ENCODE results near the gene SORT1. TPM values are rescaled to one million over a fixed set of nuclear protein-coding genes. Genes with fewer than 3 reads are reported as not detected.

Gene SORT1
- total and polyA plus RNA-seq, 2 of the 4 experiments (the other 2 are of a cell fraction) = 15.8 to 16.7 TPM

DNA sequence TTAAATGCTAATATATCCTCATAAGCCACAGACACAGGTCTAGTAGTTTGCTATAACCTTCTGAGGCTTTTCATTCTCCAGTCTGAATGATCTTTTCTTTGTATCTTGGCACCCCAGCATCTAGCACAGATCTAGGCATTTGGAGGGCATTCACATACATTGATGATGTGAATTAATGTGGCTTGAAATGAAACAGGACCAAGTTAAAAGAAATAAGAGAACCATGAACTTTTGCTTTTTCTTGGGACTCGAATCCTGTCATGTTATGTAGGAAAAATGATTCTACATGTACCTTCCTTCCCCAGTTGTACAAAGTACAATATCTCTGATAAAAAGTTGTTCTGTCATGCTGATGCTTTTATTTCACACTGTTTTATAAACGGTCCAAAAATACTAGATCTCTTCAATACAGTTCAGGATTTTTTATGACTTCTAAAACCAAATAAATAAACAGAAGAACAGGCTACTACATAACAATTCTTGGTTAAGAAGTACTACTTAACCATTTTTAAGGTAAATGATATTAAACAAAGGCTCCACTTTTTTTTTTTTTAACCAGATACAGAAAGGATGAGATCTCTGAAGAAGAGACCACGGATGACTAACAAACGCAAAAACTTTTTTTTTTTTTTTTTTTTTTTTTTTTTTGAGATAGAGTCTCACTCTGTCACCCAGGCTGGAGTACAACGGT lies 3.0 kb downstream of the SORT1 start:
- Histone ChIP-seq H3K9ac (ENCODE audit: low read depth, low read length) (peak overlapping the region; percentile 31; the same call in 1 of the 2 replicates), H3K4me3 (ENCODE audit: insufficient read depth, low read depth, low read length) (no peak overlapping the region), H3K23ac (ENCODE audit: low read depth, low read length) (peak overlapping the region; percentile 91; the same call in 1 of the 2 replicates), H4K91ac (ENCODE audit: insufficient read depth, low read depth, low read length) (peak overlapping the region; percentile 56; the same call in 1 of the 2 replicates), H3K56ac (ENCODE audit: extremely low read depth, insufficient read depth, low read length) (no peak overlapping the region), H3K4ac (ENCODE audit: low read depth, low read length) (peak overlapping the region; percentile 69), H3K36me3 (ENCODE audit: control insufficient read depth, insufficient read depth, low read length) (no peaks in the 10 kb centered on the region), H2BK5ac (ENCODE audit: low read depth, low read length, poor library complexity, severe bottlenecking) (peak overlapping the region; percentile 91), H3K9me1 (ENCODE audit: insufficient read depth, low read length) (peaks cover 13% of the 10 kb centered on the region), H3K18ac (ENCODE audit: low read depth, low read length) (peak overlapping the region; percentile 65; the same call in 1 of the 2 replicates), H4K8ac (ENCODE audit: low read depth in 2 of 2, low read length in 2 of 2) (peak overlapping the region in 1 of 2 experiments; percentile 20; a peak in 1 of 4 replicates), H2BK15ac (ENCODE audit: low read depth, low read length) (no peak overlapping the region; the same call in 2 of the 3 replicates), H3K14ac (replicated peaks; ENCODE audit: low read depth, low read length) (peak overlapping the region; percentile 81), H3K27ac (ENCODE audit: insufficient read depth, low read length) (peak overlapping the region; percentile 20; the same call in 1 of the 2 replicates), H4K20me1 (ENCODE audit: insufficient read depth, low read length) (peaks cover 7% of the 10 kb centered on the region; the same call in 1 of the 2 replicates), H3K4me1 (ENCODE audit: control insufficient read depth, insufficient read depth, low read length) (peaks cover 19% of the 10 kb centered on the region), H2AFZ (replicated peaks; ENCODE audit: low read length, poor library complexity) (no peak overlapping the region), H2AK5ac (ENCODE audit: low read depth, low read length) (no peak overlapping the region), H3K4me2 (ENCODE audit: low read depth, low read length) (peak overlapping the region; percentile 49; the same call in 1 of the 2 replicates), H2BK20ac (ENCODE audit: low read depth, low read length) (peak overlapping the region; percentile 73), H3K9me3 (ENCODE audit: control insufficient read depth, insufficient read depth, low read length) (no peaks in the 10 kb centered on the region), H4K5ac (ENCODE audit: low read depth, low read length) (peak overlapping the region; percentile 72; the same call in 1 of the 2 replicates), H2AK9ac (replicated peaks; ENCODE audit: low read depth, low read length, poor library complexity) (no peak overlapping the region), H3K27me3 (ENCODE audit: control insufficient read depth, insufficient read depth, low read length) (no peaks in the 10 kb centered on the region), H2BK120ac (ENCODE audit: low read depth, low read length) (peak overlapping the region; percentile 89), H3K79me1 (ENCODE audit: low read depth in 1 of 2, low read length in 2 of 2) (peaks cover 14 to 61% of the 10 kb centered on the region in 2 experiments)
- no peak for ATAC-seq (ENCODE audit: low read depth)
- 100% methylated on average over 1 of the region's 5 CpGs; no CpG with 5 or more reads in 1 of the 2 experiments for WGBS, 2 experiments (ENCODE audit: extremely low coverage in 2 of 2, insufficient read length in 1 of 2)
- ChIA-PET POLR2A (ENCODE audit: unreplicated experiment) (no interaction called here), CTCF (interaction anchor here (1.3 to 1.5 kb wide), 2 partner anchors 112 to 194 kb away, joined by 4 read pairs; partner anchors contain the start of gene PSRC1)
- no TSS peak for BruUV-seq (replicated peaks)
- TF ChIP-seq POLR2A (IDR thresholded peaks at IDR 0.05; ENCODE audit: low read depth, low read length) (no peak), MXI1 (IDR thresholded peaks at IDR 0.05; ENCODE audit: borderline replicate concordance, low read depth, low read length) (no peak), MAFK (IDR thresholded peaks at IDR 0.05; ENCODE audit: low read depth, low read length) (no peak), BHLHE40 (IDR thresholded peaks at IDR 0.05; ENCODE audit: low read depth, low read length) (no peak), NFE2L2 (IDR thresholded peaks at IDR 0.05; ENCODE audit: low read depth, low read length) (no peak)
- intact Hi-C loops (cut with micrococcal nuclease) = loop anchor here (5.0 kb wide), 1 partner anchor 97 kb away; no protein-coding TSS in a partner anchor
- in situ Hi-C loops (cut with MboI; ENCODE audit: low sequenced_read_pairs) = loop anchor here (5.0 kb wide), 1 partner anchor 117 kb away; no protein-coding TSS in a partner anchor
- dilution Hi-C loops (cut with HindIII; ENCODE audit: low sequenced_read_pairs, unreplicated experiment) = no loop called here
- DNase-seq = no peak
